Prostate gland (tissue), 2 donors: ENCODE measurements around the gene MIEF2.

Experiments
- CTCF ChIP-seq, 4 experiments: fragments of 200-600 bp in 2 of 4; fragments of 450-650 bp in 2 of 4; sonication (generic) in 2 of 4; IDR thresholded peaks; 1 replicate in 3 of 4; 2 replicates in 1 of 4; pipeline ENCODE4 v1.5.1; 2016 to 2019; ENCODE audit warnings: antibody characterized with exemption in 4 of 4, mild to moderate bottlenecking in 2 of 4, moderate library complexity in 2 of 4
- POLR2A ChIP-seq: fragments of 450-650 bp; IDR thresholded peaks from one replicate; pipeline ENCODE4 v1.6.1; 2016; ENCODE audit warnings: antibody characterized with exemption, mild to moderate bottlenecking

GRCh38 chr17:18248300-18248731 is 12.1 kb upstream of the MIEF2 start:
- TF ChIP-seq POLR2A (no peak), CTCF (IDR thresholded peaks at IDR 0.05) (peak in 3 of 4 experiments; percentile 41 to 71 (median 70))
